Neural crest cell (in vitro differentiated cells): Measurements from ENCODE around the gene PERM1. TPM values are rescaled to one million over a fixed set of nuclear protein-coding genes. Genes with fewer than 3 reads are reported as not detected.

Source experiments
- DNase-seq: peaks from one replicate; pipeline ENCODE4 v3.0.0; 2021; ENCODE audit warnings: low read depth, mixed read lengths, low spot score
- H3K27ac Mint-ChIP-seq: one replicate; pipeline ENCODE4 v1.8.0; 2021; ENCODE audit warnings: mild to moderate bottlenecking, mixed read lengths; ENCODE audit not compliant: unreplicated experiment
- H3K27me3 Mint-ChIP-seq: 2 replicates; pipeline ENCODE4 v1.8.0; 2021; ENCODE audit warnings: low read depth, mild to moderate bottlenecking, mixed read lengths
- H3K36me3 Mint-ChIP-seq: 2 replicates; pipeline ENCODE4 v1.8.0; 2021; ENCODE audit warnings: low read depth, mild to moderate bottlenecking, mixed read lengths
- H3K4me1 Mint-ChIP-seq: 2 replicates; pipeline ENCODE4 v1.8.0; 2021; ENCODE audit warnings: mixed read lengths
- H3K4me3 Mint-ChIP-seq: one replicate; pipeline ENCODE4 v1.8.0; 2021; ENCODE audit warnings: mild to moderate bottlenecking, mixed read lengths
- H3K9me3 Mint-ChIP-seq: 2 replicates; pipeline ENCODE4 v1.8.0; 2021; ENCODE audit warnings: mixed read lengths
- CTCF ChIP-seq: fragments of 200-600 bp; sonication (generic); conservative IDR thresholded peaks from 2 replicates; pipeline ENCODE4 v1.5.0; 2021; ENCODE audit warnings: antibody characterized with exemption, mild to moderate bottlenecking
- total RNA-seq: library from RNA; stranded (reverse); gene quantifications from 2 replicates; pipeline ENCODE4 v1.2.1, GENCODE V29; 2021

The PERM1 gene
- total RNA-seq, 1 donor from 2014 or later = not detected

GRCh38 chr1:928825-929661 lies 52.9 kb downstream of the PERM1 start:
- no peaks in the 10 kb centered on the region for H3K4me1 Mint-ChIP-seq
- no peak for TF ChIP-seq CTCF
- DNase-seq = no peak
- H3K4me3 Mint-ChIP-seq = no peak overlapping the region
- peaks cover 88% of the 10 kb centered on the region for H3K27me3 Mint-ChIP-seq
- no peaks in the 10 kb centered on the region for H3K9me3 Mint-ChIP-seq
- H3K36me3 Mint-ChIP-seq = no peaks in the 10 kb centered on the region
- no peak overlapping the region for H3K27ac Mint-ChIP-seq

GRCh38 chr1:927748-928147 lies 54.1 kb downstream of the PERM1 start:
- Mint-ChIP-seq H3K36me3 (no peaks in the 10 kb centered on the region), H3K4me3 (no peak overlapping the region), H3K27me3 (peaks cover 85% of the 10 kb centered on the region)

GRCh38 chr1:927234-927633 lies 54.7 kb downstream of the PERM1 start:
- Mint-ChIP-seq H3K27ac (no peak overlapping the region), H3K4me1 (peaks cover 4% of the 10 kb centered on the region), H3K36me3 (no peaks in the 10 kb centered on the region), H3K9me3 (no peaks in the 10 kb centered on the region), H3K27me3 (peaks cover 85% of the 10 kb centered on the region), H3K4me3 (no peak overlapping the region)
- no peak for DNase-seq
- no peak for TF ChIP-seq CTCF

More at GRCh38 chr1:927748-928147, 54.1 kb downstream of the PERM1 start:
- Mint-ChIP-seq H3K4me1 (peaks cover 4% of the 10 kb centered on the region), H3K27ac (no peak overlapping the region), H3K9me3 (no peaks in the 10 kb centered on the region)
- TF ChIP-seq CTCF = no peak
- no peak for DNase-seq

DNA sequence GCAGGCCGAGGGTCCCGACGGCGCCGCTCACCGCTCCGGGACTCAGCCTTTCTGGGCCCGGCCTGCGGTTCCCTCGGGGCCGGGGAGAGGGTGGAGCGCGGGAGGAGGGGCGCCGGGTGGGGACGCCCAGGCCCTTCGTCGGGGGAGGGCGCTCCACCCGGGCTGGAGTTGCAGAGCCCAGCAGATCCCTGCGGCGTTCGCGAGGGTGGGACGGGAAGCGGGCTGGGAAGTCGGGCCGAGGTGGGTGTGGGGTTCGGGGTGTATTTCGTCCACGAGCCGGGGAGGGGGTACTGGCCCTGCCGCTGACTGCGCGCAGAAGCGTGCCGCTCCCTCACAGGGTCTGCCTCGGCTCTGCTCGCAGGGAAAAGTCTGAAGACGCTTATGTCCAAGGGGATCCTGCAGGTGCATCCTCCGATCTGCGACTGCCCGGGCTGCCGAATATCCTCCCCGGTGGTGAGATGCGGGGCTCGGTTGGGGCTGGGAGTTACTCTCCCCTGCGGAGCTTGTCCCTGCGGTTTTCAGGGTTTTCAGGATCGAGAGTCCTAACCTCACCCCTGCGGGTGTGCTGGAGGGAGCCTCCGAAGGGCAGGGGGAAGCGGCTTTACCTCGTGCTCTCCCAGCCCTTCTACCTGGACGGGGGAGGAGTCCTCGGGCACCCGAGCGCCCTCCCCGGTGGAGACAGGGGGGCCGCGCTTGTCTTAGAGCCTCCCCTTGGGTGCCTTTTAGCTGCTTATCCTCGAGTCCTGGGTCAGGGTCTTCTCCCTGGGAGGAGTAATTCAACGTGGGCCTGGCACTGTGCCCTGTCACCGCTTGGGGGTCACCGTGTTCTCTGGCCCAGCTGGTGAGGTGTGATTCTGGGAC lies 56.1 kb downstream of the PERM1 start:
- peaks cover 10% of the 10 kb centered on the region for H3K4me1 Mint-ChIP-seq
- peak overlapping the region; percentile 73 for H3K4me3 Mint-ChIP-seq
- no peaks in the 10 kb centered on the region for H3K36me3 Mint-ChIP-seq
- no peak for DNase-seq
- no peak overlapping the region for H3K27ac Mint-ChIP-seq
- no peak for TF ChIP-seq CTCF
- no peaks in the 10 kb centered on the region for H3K9me3 Mint-ChIP-seq
- peaks cover 83% of the 10 kb centered on the region for H3K27me3 Mint-ChIP-seq

Other genes starting within 250 kb of the PERM1 start
- gene SAMD11, start 58.2 kb downstream of the PERM1 start, total RNA-seq = 0.14 TPM in 1 of 2 replicates, not detected in the other
- 95.4 and 106 TPM in 2 replicates for gene NOC2L, start 22.8 kb downstream of the PERM1 start, total RNA-seq
- 41.5 and 43.9 TPM in 2 replicates for gene KLHL17, start 21.5 kb downstream of the PERM1 start, total RNA-seq
- gene PLEKHN1, start 15.6 kb downstream of the PERM1 start, total RNA-seq = not detected in 2 replicates
- gene HES4, start 18.0 kb upstream of the PERM1 start, total RNA-seq = 35.7 and 38.0 TPM in 2 replicates
- gene ISG15, start 31.4 kb upstream of the PERM1 start, total RNA-seq = 17.4 and 22.3 TPM in 2 replicates
- 192 and 203 TPM in 2 replicates for gene AGRN, start 38.0 kb upstream of the PERM1 start, total RNA-seq
- not detected in 2 replicates for gene RNF223, start 92.2 kb upstream of the PERM1 start, total RNA-seq
- 26.1 and 26.2 TPM in 2 replicates for gene C1orf159, start 134.0 kb upstream of the PERM1 start, total RNA-seq
- gene TTLL10, start 191.8 kb upstream of the PERM1 start, total RNA-seq = not detected in 2 replicates
- not detected in 2 replicates for gene TNFRSF18, start 224.5 kb upstream of the PERM1 start, total RNA-seq
- gene TNFRSF4, start 232.1 kb upstream of the PERM1 start, total RNA-seq = 0.19 and 0.20 TPM in 2 replicates
- gene SDF4, start 249.9 kb upstream of the PERM1 start, total RNA-seq = 76.1 and 93.8 TPM in 2 replicates